ENCODE measurements around the gene TGFBI.

TGFBI gene

DNA sequence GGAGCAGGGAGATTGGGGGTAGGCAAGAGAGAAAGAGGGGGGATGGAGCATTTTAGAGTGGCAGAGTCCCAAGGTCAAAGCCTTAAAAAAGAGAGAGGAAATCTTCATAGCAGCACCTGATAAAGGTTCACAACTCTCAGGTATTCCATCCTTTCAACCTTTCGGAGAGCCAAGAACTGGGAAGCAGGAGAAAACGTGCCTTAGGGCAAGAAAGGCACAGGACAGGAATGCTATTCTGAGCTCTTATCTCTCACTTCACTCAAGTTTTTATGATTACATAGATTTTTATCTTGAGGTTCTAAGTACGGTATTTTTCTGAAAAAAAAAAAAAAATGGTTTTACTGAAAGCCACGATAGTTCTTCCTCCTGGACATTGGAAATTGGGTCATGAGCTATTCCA is 69.4 kb downstream of the TGFBI start:
- DNase-seq: no peak

DNA sequence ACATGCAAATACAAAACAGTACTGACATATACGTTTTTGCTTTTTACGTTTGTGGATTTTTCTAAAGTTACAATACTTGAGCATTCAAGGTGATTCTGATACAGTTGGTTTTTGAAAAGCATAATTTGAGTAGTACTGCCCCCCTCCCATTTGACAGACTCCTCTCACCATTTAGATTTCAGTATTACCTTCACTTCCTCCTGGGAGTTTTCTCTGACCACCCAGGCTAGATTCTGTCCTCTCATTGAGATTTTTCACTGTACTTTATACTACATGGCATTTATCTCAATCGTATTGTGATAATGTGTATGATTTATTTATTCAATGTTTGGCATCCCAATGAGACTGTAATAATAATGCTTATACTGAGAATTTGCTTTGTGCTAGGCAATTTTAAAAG is 71.1 kb downstream of the TGFBI start:
- DNase-seq: no peak

DNA sequence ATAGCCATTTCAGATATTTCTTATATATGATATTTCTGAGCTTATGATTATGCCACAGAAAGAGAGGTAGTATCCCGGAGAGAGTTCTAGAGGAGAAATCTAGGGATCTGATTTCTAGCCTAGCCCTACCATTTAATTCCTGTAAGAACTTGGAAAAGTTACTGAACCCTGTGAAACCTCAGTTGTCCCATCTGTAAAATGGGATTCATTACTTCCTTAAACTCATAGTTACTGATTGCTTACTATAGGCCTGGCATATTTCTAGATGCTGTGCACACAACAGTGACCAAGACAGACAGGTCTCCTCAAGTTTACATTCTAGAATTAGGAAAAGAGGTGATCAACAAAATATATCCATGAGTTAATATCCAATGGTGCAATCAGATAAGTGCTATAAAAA is 73.1 kb downstream of the TGFBI start:
- DNase-seq: no peak

DNA sequence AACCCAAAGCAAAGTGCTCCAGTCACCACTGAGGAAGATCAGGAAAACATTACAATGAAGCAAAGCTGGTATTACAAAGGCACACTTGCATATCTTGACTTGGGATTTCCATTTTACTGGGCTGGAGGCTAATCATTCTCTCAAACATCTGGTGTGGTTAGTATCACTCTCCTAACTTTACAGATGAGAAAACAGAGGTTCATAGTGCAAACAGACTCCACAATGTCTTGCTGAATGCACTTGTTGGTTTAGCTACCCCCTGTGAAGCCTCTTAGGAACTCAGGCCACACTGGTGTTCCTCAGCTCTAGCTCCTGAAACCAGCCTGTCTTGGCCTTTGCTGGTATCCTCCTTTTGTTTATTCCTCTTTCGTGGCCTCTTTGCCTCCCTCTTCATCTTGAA is 74.3 kb downstream of the TGFBI start:
- DNase-seq: no peak

DNA sequence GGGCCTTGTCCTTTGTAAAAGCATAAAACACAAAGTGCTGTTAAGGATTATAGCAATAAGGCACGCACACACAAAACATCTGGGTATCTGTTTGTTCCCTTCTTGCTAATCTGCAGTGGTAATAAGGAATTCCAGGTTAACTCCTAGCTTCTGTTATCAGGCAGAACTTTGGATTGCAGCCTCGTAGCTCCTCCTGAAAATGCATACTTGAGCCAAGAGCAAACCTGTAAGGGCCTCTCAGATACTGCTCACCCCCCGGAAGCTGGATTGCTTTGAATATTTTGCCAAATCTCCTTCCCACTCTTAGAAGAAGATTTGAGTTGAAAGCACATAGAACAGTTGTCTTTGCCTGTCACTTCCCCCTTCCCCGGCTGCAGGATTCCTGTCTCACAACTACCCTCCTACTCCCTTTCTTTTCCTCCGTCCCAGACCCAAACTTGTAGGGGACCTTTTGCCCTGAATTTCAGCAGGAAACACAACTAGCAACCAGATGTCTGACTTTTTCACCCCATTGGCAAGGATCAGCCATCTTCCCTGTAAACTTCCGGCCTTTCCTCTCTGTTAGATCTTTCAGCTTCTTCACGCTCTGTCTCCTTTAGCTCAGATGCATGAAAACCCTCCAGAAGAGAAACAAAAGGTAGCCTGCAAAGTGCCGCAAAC is 75.6 kb downstream of the TGFBI start:
- DNase-seq: no peak

DNA sequence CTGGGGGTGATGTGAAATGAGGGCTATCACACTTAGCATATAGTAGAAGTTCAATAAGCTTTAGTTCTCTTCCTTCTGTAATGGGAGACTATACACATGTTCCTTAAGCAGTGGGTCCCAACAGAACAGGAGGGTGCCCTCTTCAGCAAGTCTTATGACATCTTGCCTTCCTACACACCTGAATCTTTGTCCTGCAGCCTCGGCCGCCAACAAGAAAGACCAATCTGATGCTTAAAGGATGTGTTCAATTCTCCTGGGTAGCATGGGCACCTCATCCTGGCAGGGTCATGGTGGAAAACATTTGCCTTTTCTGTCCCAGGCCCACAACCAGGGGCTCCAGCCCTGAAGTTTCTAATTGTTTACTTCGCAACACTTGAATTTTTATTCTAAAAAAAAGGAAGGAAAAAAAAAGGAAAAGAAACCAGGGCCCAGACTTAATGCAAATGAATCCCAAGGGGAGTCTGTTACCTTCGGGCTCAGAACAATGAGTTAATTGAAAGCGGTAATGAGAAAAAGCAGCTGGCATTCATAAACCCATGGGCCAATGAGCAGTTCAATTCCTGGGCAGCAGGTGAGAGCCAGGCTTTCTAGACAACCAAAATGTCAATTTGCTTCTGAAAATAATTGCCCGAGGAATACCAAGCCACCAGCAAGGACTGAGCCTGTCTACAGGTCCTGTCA is 77.7 kb downstream of the TGFBI start:
- DNase-seq: no peak

DNA sequence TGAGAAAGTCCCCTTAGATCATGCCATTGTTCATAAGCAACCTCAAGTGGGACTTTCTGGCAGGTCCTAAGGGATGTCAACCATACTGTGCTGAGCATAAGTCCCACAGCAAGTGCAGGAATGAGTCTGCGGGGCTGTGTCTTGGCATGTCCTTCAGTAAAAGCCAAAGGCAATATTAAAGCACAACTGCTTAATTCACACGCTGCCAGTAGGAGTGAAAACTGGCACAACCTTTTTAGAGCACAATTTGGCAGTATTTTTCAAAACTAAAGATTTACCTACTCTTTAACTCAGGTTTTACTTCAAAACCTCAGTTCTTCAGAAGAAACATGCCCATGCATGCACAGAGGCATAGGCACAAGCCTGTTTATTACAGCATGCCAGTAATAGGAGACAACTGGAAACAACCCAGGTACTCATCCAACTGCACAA is 79.4 kb downstream of the TGFBI start:
- DNase-seq: no peak

DNA sequence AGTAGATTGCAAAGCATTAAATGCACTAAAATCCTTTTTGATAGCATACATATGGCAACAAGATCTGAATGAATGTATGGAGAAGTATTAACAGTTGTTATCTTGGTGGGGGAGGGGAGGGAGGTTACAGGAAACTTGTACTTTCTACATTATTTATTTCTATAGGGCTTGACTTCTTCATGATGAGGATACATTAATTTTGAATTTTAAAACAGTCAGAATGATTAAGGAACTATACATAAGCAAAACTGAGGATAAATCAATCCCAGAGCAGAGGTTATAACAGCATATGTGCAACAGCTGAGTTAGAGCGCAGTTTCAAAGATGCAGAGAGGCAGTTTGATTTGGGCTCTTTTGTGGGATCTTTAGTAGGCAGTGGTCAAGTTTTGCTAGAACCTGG is 80.0 kb downstream of the TGFBI start:
- no peak for DNase-seq

DNA sequence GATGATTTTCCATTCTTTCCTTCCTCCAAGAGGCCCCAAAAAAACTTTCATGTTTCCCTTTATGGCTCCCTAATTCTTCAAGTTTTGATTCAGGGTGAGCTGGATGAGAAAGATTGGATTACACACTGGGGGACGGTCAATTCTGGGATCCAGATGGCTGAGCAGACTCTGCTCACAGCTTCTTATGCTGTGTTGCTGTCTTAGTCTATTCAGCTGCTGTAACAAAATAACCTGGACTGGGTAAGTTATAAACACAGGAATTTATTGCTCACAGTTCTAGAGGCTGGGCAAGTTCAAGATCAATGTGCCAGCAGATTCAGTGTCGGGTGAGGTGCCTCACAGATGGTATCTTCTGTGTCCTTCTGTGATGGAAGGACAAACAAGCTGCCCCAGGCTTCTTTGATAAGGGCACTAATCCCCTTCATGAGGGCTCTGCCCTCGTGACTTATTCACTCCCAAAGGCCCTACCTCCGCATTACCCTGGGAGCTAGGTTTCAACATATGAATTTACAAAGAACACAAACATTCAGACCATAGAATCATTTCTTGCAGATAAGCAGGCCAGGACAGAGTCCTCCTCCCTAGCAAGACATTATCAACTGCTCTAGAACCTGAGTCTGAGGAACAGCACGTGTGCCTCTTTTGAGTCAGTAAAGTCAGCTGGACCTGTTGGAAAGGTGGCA is 80.8 kb downstream of the TGFBI start:
- DNase-seq: no peak

All from stimulated activated CD4-positive, alpha-beta T cell treated with anti-CD3 and anti-CD28 coated beads, Interleukin-1b, Interleukin-23, amount 100 ng/mL, for 48 hours (primary cell).